ENCODE measurements around the gene ATRNL1. TPM values are rescaled to one million over a fixed set of nuclear protein-coding genes. Genes with fewer than 3 reads are reported as not detected.

The ATRNL1 gene
- total RNA-seq, 1 donor from 2014 or later = 0.77 TPM

- no peak for DNase-seq (ENCODE audit: low read depth in 2 of 2)
These were observed 737.3 kb downstream of the ATRNL1 start for GRCh38 chr10:115830265-115830970.

- no peak for DNase-seq (ENCODE audit: low read depth in 2 of 2)
These were observed 737.9 kb downstream of the ATRNL1 start for GRCh38 chr10:115831016-115831415.

- no peak for DNase-seq (ENCODE audit: low read depth in 2 of 2)
These were observed 740.0 kb downstream of the ATRNL1 start for GRCh38 chr10:115833119-115833518.

- no peak for DNase-seq (ENCODE audit: low read depth in 2 of 2)
These were observed 751.4 kb downstream of the ATRNL1 start for GRCh38 chr10:115844591-115844990.

- no peak for DNase-seq (ENCODE audit: low read depth in 2 of 2)
These were observed 752.8 kb downstream of the ATRNL1 start for GRCh38 chr10:115845921-115846320.

- DNase-seq (ENCODE audit: low read depth in 2 of 2) = no peak
These were observed 753.4 kb downstream of the ATRNL1 start for GRCh38 chr10:115846528-115846927.

GRCh38 chr10:115849197-115849596 lies 756.0 kb downstream of the ATRNL1 start:
- DNase-seq (ENCODE audit: low read depth in 2 of 2) = peak in 1 of 2 donors; percentile 89

GRCh38 chr10:115850666-115851065 lies 757.5 kb downstream of the ATRNL1 start:
- no peak for DNase-seq (ENCODE audit: low read depth in 2 of 2)

- no peak for DNase-seq (ENCODE audit: low read depth in 2 of 2)
These were observed 758.5 kb downstream of the ATRNL1 start for GRCh38 chr10:115851695-115852094.

GRCh38 chr10:115854740-115855435 lies 761.7 kb downstream of the ATRNL1 start:
- DNase-seq (ENCODE audit: low read depth in 2 of 2) = no peak

GRCh38 chr10:115856580-115856979 lies 763.4 kb downstream of the ATRNL1 start:
- no peak for DNase-seq (ENCODE audit: low read depth in 2 of 2)

- no peak for DNase-seq (ENCODE audit: low read depth in 2 of 2)
These were observed 764.7 kb downstream of the ATRNL1 start for GRCh38 chr10:115857856-115858255.

- no peak for DNase-seq (ENCODE audit: low read depth in 2 of 2)
These were observed 767.3 kb downstream of the ATRNL1 start for GRCh38 chr10:115860182-115861107.

GRCh38 chr10:115861455-115861854 lies 768.3 kb downstream of the ATRNL1 start:
- DNase-seq (ENCODE audit: low read depth in 2 of 2) = no peak

- DNase-seq (ENCODE audit: low read depth in 2 of 2) = no peak
These were observed 768.7 kb downstream of the ATRNL1 start for GRCh38 chr10:115861864-115862263.

- DNase-seq (ENCODE audit: low read depth in 2 of 2) = no peak
These were observed 773.0 kb downstream of the ATRNL1 start for GRCh38 chr10:115866174-115866573.

- DNase-seq (ENCODE audit: low read depth in 2 of 2) = no peak
These were observed 773.5 kb downstream of the ATRNL1 start for GRCh38 chr10:115866691-115867090.

- no peak for DNase-seq (ENCODE audit: low read depth in 2 of 2)
These were observed 774.1 kb downstream of the ATRNL1 start for GRCh38 chr10:115867305-115867704.

GRCh38 chr10:115871855-115872254 lies 778.7 kb downstream of the ATRNL1 start:
- DNase-seq (ENCODE audit: low read depth in 2 of 2) = no peak

- no peak for DNase-seq (ENCODE audit: low read depth in 2 of 2)
These were observed 782.0 kb downstream of the ATRNL1 start for GRCh38 chr10:115875172-115875571.

GRCh38 chr10:115879372-115880089 lies 786.4 kb downstream of the ATRNL1 start:
- no peak for DNase-seq (ENCODE audit: low read depth in 2 of 2)
